GM23338 (cell line): ENCODE data around the gene SPPL2A. TPM values are rescaled to one million over a fixed set of nuclear protein-coding genes. Genes with fewer than 3 reads are reported as not detected.

Experiments used
- ATAC-seq: fragments of 200-7000 bp; cut with Tn5 transposase; 3 replicates; pipeline ENCODE4 v1.9.1; 2020
- DNase-seq: peaks from one replicate; pipeline ENCODE4 v3.0.0-alpha.2; 2015; ENCODE audit warnings: low spot score
- H2AFZ ChIP-seq: fragments of 200-600 bp; sonication (generic); 2 replicates; pipeline ENCODE4 v1.8.0; 2016; ENCODE audit warnings: antibody characterized with exemption, mild to moderate bottlenecking, moderate library complexity
- H3F3A ChIP-seq: fragments of 200-600 bp; sonication (generic); replicated peaks from 2 replicates; pipeline ENCODE4 v1.8.0; 2017; ENCODE audit warnings: antibody characterized with exemption, mixed run types, low read depth
- H3K27ac ChIP-seq: fragments of 200-600 bp; sonication (generic); 2 replicates; pipeline ENCODE4 v1.6.1; 2016; ENCODE audit warnings: low read depth
- H3K27me3 ChIP-seq: fragments of 200-600 bp; sonication (generic); 2 replicates; pipeline ENCODE4 v1.8.0; 2016; ENCODE audit warnings: mild to moderate bottlenecking, mixed run types, moderate library complexity; ENCODE audit not compliant: insufficient read depth
- H3K36me3 ChIP-seq: fragments of 200-600 bp; sonication (generic); 2 replicates; pipeline ENCODE4 v1.8.0; 2016; ENCODE audit warnings: mild to moderate bottlenecking; ENCODE audit not compliant: insufficient read depth
- H3K4me1 ChIP-seq: fragments of 200-600 bp; sonication (generic); 2 replicates; pipeline ENCODE4 v1.8.0; 2016; ENCODE audit warnings: mild to moderate bottlenecking, moderate library complexity; ENCODE audit not compliant: insufficient read depth
- H3K4me2 ChIP-seq: fragments of 200-600 bp; sonication (generic); 2 replicates; pipeline ENCODE4 v1.7.1; 2017; ENCODE audit warnings: mixed run types
- H3K4me3 ChIP-seq: fragments of 200-600 bp; sonication (generic); 2 replicates; pipeline ENCODE4 v1.6.1; 2016; ENCODE audit warnings: mixed run types
- H3K79me2 ChIP-seq: fragments of 200-600 bp; sonication (generic); replicated peaks from 2 replicates; pipeline ENCODE4 v1.8.0; 2017; ENCODE audit warnings: mild to moderate bottlenecking; ENCODE audit not compliant: insufficient read depth
- H3K9me2 ChIP-seq: fragments of 200-600 bp; sonication (generic); 2 replicates; pipeline ENCODE4 v1.8.0; 2017; ENCODE audit not compliant: insufficient read depth
- H4K20me1 ChIP-seq: fragments of 200-600 bp; sonication (generic); replicated peaks from 2 replicates; pipeline ENCODE4 v1.8.0; 2017; ENCODE audit warnings: mild to moderate bottlenecking; ENCODE audit not compliant: insufficient read depth
- H3K27ac Mint-ChIP-seq: 2 replicates; pipeline ENCODE4 v1.8.0; 2020; ENCODE audit warnings: inconsistent platforms, mild to moderate bottlenecking, moderate library complexity, mixed read lengths
- H3K27me3 Mint-ChIP-seq: 3 replicates; pipeline ENCODE4 v1.8.0; 2022; ENCODE audit warnings: low read depth, mild to moderate bottlenecking, moderate library complexity, mixed read lengths, inconsistent platforms; ENCODE audit not compliant: insufficient read depth, poor library complexity
- H3K36me3 Mint-ChIP-seq: 3 replicates; pipeline ENCODE4 v1.8.0; 2021; ENCODE audit warnings: low read depth, mild to moderate bottlenecking, inconsistent platforms, moderate library complexity, mixed read lengths
- H3K4me1 Mint-ChIP-seq: 3 replicates; pipeline ENCODE4 v1.8.0; 2020; ENCODE audit warnings: mild to moderate bottlenecking, inconsistent platforms, mixed read lengths
- H3K4me3 Mint-ChIP-seq: 3 replicates; pipeline ENCODE4 v1.8.0; 2021; ENCODE audit warnings: moderate library complexity, mild to moderate bottlenecking, inconsistent platforms, mixed read lengths
- H3K9me3 Mint-ChIP-seq: 3 replicates; pipeline ENCODE4 v1.8.0; 2020; ENCODE audit warnings: moderate library complexity, mild to moderate bottlenecking, inconsistent platforms, mixed read lengths
- CTCF ChIP-seq, 2 experiments: fragments of 200-600 bp in 1 of 2; sonication (generic) in 1 of 2; conservative IDR thresholded peaks; 2 replicates each; pipeline versions ENCODE4 v1.5.1 to v1.6.1; 2016 to 2017; ENCODE audit warnings: antibody characterized with exemption in 2 of 2, low read depth in 2 of 2, mild to moderate bottlenecking in 2 of 2, moderate library complexity in 1 of 2
- ETS1 ChIP-seq: IDR thresholded peaks from 2 replicates; pipeline ENCODE4 v1.6.1; 2016; ENCODE audit warnings: antibody characterized with exemption
- EZH2 ChIP-seq: fragments of 200-600 bp; sonication (generic); IDR thresholded peaks from one replicate; pipeline ENCODE4 v1.8.0; 2017; ENCODE audit warnings: antibody characterized with exemption, mild to moderate bottlenecking, low read depth; ENCODE audit not compliant: unreplicated experiment
- EZH2phosphoT487 ChIP-seq: fragments of 200-600 bp; sonication (generic); IDR thresholded peaks from one replicate; pipeline ENCODE4 v1.8.1; 2018; ENCODE audit warnings: antibody characterized with exemption; ENCODE audit not compliant: unreplicated experiment
- JUNB ChIP-seq: IDR thresholded peaks from one replicate; pipeline ENCODE4 v1.6.1; 2016; ENCODE audit warnings: antibody characterized with exemption; ENCODE audit not compliant: unreplicated experiment
- POLR2AphosphoS5 ChIP-seq: IDR thresholded peaks from 2 replicates; pipeline ENCODE4 v1.6.1; 2016; ENCODE audit warnings: antibody characterized with exemption, low read depth
- STAT1 ChIP-seq: IDR thresholded peaks from one replicate; pipeline ENCODE4 v1.6.1; 2016; ENCODE audit warnings: antibody characterized with exemption; ENCODE audit not compliant: unreplicated experiment
- ZNF114 ChIP-seq: fragments of 250-450 bp; sonication (Bioruptor Pico); IDR thresholded peaks from 2 replicates; pipeline ENCODE4 v1.5.0; 2020; ENCODE audit warnings: mild to moderate bottlenecking, moderate library complexity
- ZNF331 ChIP-seq: fragments of 250-450 bp; sonication (Bioruptor Pico); IDR thresholded peaks from 2 replicates; pipeline ENCODE4 v1.5.0; 2020; ENCODE audit warnings: low read depth, mild to moderate bottlenecking, moderate library complexity
- ZNF462 ChIP-seq: fragments of 250-450 bp; sonication (Bioruptor Pico); IDR thresholded peaks from 2 replicates; pipeline ENCODE4 v1.5.0; 2020; ENCODE audit warnings: mild to moderate bottlenecking, moderate library complexity
- polyA plus RNA-seq: library from polyadenylated mRNA; unstranded; fragments of >200 nt; fragmentation: Nextera tagmentation; extraction: Ambion mirVana; gene quantifications from 2 replicates; pipeline ENCODE4 v1.2.1, GENCODE V29; 2016
- total RNA-seq: library from RNA; depleted of rRNA; stranded (reverse); fragments of >200 nt; shearing (Covaris generic); gene quantifications from 2 replicates; pipeline ENCODE4 v1.2.3, GENCODE V29; 2014

Gene SPPL2A
- total and polyA plus RNA-seq, 2 experiments from 2014 or later, result 10.9 to 24.1 TPM

GRCh38 chr15:50810128-50810527, 44.6 kb upstream of the SPPL2A start:
- H3K27ac ChIP-seq, result no peak overlapping the region
- ATAC-seq, result no peak
- H3K4me1 ChIP-seq, result no peaks in the 10 kb centered on the region
- Mint-ChIP-seq H3K4me1 (peaks cover 3% of the 10 kb centered on the region; the same call in 1 of the 3 replicates), H3K27me3 (no peaks in the 10 kb centered on the region), H3K4me3 (no peak overlapping the region), H3K36me3 (no peaks in the 10 kb centered on the region; the same call in 2 of the 3 replicates), H3K9me3 (peaks cover 9% of the 10 kb centered on the region; the same call in 2 of the 3 replicates), H3K27ac (no peak overlapping the region)
- no peak overlapping the region for H2AFZ ChIP-seq
- no peaks in the 10 kb centered on the region for H4K20me1 ChIP-seq
- DNase-seq, result no peak
- no peaks in the 10 kb centered on the region for H3F3A ChIP-seq
- H3K4me3 ChIP-seq, result no peak overlapping the region
- no peak overlapping the region for H3K4me2 ChIP-seq
- H3K36me3 ChIP-seq, result no peaks in the 10 kb centered on the region
- H3K27me3 ChIP-seq, result no peaks in the 10 kb centered on the region
- no peaks in the 10 kb centered on the region for H3K9me2 ChIP-seq
- TF ChIP-seq ZNF462 (CRISPR knock-in tag) (no peak), STAT1 (no peak), EZH2phosphoT487 (no peak), JUNB (no peak), ZNF331 (CRISPR knock-in tag) (no peak), EZH2 (no peak), ZNF114 (CRISPR knock-in tag) (no peak), ETS1 (no peak), CTCF (conservative IDR thresholded peaks at IDR 0.05; ENCODE audit: low read depth in 2 of 2) (no peak), POLR2AphosphoS5 (no peak)
- no peaks in the 10 kb centered on the region for H3K79me2 ChIP-seq
